GM21825 (cell line): ENCODE data around the gene BEST2.

Experiments
- ATAC-seq: cut with Tn5 transposase; IDR thresholded peaks from one replicate; pipeline ENCODE4 v1.9.1; 2021; ENCODE audit warnings: mild to moderate bottlenecking, moderate library complexity; ENCODE audit not compliant: unreplicated experiment

BEST2 gene

GRCh38 chr19:12727745-12728433 is 23.7 kb upstream of the BEST2 start:
- ATAC-seq: no peak

DNA sequence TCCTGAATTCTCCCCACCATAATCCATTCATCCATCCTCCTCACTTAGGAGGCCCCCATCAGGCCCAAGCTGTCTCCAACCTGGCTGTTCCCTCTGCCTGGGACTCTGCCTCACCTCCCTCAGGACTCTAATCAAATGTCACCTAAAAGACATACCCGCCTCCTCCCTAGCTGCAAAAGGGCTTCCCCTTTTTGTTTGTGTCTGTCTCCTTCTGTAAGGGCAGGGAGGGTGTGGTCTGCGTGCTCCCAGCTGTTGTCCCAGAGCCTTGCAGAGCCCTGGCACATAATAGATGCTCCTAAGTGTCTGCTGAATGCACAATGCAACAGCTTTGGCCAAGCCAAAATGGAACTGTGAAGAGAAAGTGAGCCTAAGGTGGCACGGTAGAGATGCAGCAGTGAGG is 21.5 kb upstream of the BEST2 start:
- no peak for ATAC-seq

DNA sequence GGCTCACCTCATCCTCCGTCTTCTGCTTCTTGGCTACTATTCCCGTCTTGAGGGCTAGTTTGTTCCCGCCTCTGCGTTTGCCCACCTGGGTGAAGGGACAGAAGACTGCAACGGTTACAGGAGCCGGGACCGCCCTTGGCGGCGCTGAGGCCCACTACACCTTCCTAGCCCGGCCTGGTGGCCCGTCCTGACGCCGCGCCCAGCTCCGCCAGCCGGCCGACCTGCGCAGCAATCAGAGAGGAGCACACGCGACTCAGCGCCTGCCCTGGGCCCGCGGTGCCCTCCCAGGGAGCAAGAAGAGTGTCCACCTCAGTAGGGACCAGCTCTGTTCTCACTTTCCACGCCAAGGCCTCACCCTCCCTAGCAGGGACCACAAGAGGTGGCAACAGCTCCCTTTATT is 20.3 kb upstream of the BEST2 start:
- no peak for ATAC-seq

- no peak for ATAC-seq
These were observed 18.0 kb upstream of the BEST2 start for GRCh38 chr19:12733369-12734214.

DNA sequence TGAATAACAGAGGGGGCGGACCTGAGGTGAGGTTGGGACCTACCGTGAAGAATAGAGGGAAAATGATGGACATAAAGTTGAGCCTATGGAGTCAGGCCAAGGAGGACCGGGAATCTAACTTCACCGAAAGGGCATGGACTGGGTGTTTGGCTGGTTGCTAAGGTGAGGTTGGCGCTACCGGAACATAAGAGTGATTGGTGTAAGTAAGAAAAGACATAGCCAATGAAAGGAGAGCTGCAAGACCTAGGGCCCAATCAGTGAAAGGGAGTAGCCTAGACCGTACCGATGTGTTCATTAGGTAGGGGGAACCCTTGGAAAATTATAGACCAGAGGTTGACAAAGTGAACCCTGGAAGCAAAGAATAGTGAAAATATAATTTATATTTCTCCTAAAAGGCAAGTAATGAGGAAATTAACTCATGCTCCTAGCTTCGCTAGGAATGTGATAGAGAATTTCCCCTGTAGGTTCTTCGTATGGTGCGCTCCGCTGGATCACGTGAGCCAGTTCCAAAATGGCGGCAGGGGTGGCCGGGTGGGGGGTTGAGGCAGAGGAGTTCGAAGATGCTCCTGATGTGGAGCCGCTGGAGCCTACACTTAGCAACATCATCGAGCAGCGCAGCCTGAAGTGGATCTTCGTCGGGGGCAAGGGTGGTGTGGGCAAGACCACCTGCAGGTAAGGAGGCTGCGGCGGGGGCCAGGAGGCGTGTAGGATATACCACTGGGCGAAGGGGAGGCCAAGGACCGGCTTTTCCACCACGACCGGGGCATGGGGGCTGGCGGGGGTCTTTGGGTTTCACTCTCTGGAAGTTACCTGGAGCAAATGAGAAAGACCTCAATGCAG is 14.4 kb upstream of the BEST2 start, which contains the start of gene GET3:
Gene GET3 (plus strand): TSS at position 503 of the 840 bp plus-strand sequence. CDS start 9 bp downstream, at position 512.
- ATAC-seq: peak; percentile 67

DNA sequence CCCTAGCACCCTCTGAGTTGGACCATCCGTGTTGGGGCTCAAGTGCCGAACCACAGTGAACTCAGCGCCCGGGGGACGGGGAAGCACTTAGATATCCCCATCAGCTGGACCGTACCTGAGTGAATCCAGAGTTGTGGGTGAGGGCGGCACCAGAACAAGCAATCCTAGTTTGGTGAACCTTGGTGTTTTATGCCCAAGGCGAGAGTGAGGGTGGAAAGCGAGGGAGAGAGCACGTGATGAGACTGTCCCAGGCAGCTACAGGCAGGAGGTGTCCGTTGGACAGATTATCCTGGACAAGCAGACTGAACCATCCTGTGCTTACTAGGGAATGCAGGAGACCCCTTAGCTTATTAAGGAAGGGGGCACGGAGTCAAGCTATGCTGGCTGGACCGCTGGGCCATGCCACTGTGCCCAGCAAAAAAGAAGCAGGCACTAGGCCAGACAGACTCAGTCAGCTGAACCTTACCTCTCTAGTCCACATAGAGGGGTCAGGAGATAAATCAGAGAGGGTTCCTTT is 13.7 kb upstream of the BEST2 start:
- no peak for ATAC-seq

DNA sequence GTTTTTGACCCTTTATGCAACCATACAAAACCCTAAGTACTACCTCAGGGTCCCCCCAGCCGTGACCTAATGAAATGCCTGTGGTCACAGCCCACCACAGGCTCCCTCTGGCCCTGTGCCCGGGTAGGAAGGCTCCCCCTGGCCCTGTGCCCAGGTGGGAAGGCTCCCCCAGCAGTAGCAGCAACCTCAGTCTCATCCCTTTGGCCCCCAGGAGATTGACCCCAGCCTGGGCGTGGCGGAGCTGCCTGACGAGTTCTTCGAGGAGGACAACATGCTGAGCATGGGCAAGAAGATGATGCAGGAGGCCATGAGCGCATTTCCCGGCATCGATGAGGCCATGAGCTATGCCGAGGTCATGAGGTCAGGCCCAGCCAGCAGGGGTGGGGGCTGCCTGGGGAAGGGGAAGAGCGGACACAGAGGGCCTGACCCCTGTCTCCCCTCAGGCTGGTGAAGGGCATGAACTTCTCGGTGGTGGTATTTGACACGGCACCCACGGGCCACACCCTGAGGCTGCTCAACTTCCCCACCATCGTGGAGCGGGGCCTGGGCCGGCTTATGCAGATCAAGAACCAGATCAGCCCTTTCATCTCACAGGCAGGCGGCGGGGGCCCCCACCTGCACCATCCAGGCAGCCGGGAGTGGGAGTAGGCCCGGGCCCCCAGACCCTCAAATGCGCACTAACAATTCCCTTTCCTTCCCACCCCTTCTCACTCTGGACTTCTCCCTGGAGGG is 6.3 kb upstream of the BEST2 start:
- ATAC-seq: no peak

- ATAC-seq: no peak
These were observed 3.1 kb upstream of the BEST2 start for GRCh38 chr19:12748489-12748888.

DNA sequence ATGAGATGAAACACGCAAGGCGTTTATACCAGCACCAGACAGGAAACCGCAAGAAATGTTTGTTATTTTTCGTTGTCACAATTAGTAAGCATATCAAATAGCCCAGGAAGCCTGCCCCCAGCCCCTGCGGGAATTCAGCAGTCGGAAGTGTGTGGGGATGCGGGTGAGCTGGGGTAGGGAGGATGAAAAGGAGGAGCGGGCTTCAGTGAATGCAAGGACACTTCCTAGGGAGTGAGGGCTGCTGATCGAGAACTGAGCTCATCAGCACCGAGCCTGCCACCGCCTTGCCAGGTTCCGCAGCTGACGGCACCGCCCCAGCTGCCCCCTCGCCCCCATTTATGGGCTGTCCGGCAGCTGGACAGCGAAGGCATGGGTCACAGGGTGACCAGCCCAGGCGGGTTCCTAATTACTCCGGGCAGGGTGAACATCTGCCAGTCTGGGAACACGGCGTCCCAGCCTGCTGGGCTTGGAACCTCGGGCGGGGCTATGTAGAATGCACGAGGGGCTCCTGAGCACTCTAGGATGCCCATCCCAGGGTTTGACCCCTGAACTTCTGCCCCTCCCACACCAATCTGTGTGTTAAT is 1.6 kb upstream of the BEST2 start:
- no peak for ATAC-seq

DNA sequence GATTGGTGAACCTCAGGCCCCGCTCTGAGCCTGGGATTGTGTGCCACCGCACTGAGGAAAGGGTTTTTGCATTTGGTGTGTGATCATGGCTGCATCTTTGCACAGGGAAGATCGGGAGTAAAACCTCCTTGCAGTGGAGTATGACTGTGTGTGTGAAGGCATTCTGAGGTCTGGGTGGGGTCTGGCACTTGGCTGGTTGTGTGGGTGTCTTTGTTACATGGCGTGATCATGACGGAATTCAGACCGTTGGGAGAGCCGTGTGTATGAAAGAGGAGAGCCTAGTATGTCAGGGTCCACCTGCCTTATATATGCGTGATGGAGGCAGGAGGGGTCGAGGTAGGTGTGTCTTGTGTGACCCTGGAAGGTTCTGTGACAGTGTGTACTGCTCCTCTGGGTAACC is 740 bp upstream of the BEST2 start:
- ATAC-seq: no peak

DNA sequence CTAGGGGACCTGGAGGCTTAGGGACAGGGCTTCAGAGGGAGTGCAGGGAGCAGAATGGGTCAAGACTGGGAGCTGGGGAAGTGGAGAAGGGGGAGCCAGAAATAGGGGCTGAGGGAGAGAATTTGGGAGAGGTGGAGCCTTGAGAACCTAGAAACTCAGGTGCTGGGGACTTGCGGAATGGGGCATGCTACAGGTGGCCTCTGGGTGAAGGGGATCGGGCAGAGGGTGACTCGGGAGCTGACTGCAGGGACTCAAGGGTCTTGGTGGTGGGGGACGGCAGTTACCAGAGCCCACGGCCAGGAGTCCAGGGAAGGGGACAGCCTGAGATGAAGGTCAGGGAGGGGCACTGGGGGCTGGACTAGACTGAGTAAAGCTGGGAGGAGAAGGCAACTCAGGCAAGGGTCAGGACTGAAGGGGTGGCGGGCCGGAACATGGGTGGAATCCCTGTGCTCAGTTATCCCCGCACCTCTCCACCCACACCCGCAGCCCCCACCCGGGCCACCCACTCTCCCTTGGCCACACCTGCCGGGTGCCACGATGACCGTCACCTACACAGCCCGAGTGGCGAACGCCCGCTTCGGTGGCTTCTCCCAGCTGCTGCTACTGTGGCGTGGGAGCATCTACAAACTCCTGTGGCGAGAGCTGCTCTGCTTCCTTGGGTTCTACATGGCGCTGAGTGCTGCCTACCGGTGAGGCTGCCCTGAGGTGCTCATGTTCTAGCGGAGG is 628 bp downstream of the BEST2 start:
- no peak for ATAC-seq

GRCh38 chr19:12754465-12755196 is 3.0 kb downstream of the BEST2 start:
- no peak for ATAC-seq

DNA sequence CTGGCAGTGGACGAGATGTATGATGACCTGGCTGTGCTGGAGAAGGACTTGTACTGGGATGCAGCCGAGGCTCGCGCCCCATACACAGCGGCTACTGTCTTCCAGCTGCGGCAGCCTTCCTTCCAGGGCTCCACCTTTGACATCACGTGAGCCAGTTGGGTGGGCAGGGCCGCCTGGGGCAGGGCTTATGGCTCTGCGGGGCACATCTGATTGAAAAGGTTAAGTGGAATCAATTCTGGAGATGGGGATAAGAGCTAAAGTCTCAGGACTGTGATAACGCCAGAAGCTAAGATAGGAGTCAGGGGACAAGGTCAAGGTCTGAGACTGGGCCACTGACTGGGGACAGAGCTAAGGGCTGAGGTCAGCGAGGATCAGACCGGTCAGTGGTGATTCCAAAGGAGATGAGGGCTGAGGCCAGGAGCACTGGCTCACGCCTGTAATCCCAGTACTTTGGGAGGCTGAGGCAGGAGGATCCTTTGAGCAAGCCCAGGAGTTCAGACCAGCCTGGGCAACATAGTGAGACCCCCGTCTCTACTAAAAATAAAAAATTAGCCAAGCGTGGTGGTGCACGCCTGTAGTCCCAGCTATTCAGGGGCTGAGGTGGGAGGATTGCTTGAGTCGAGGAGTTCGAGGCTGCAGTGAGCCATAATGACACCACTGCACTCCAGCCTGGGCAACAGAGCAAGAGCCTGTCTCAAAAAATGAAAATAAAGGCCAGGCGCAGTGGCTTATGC is 4.7 kb downstream of the BEST2 start:
- no peak for ATAC-seq

DNA sequence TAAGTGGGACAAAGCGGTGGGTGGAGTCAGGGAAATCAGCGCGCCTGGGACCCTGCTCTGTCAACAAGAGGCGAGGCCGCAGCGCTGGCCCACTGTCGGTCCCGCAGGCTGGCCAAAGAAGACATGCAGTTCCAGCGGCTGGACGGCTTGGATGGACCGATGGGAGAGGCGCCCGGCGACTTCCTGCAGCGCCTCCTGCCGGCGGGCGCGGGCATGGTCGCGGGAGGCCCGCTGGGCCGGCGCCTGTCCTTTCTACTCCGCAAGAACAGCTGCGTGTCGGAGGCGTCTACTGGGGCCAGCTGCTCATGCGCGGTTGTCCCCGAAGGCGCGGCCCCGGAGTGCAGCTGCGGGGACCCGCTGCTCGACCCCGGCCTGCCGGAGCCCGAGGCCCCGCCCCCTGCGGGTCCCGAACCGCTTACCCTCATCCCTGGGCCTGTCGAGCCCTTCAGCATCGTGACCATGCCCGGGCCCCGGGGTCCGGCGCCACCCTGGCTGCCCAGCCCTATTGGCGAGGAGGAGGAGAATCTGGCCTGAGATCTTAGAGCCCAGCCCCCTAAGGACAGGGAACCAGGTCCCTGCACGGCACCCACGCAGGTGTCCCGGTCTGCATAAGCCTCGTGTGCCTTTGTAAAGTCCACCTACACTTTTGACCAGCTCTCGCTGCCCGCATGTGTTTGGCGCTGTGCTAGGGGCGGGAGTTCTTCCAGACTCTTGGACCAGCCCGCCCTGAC is 6.1 kb downstream of the BEST2 start:
- no peak for ATAC-seq

GRCh38 chr19:12759686-12760085 is 8.1 kb downstream of the BEST2 start:
- ATAC-seq: no peak

DNA sequence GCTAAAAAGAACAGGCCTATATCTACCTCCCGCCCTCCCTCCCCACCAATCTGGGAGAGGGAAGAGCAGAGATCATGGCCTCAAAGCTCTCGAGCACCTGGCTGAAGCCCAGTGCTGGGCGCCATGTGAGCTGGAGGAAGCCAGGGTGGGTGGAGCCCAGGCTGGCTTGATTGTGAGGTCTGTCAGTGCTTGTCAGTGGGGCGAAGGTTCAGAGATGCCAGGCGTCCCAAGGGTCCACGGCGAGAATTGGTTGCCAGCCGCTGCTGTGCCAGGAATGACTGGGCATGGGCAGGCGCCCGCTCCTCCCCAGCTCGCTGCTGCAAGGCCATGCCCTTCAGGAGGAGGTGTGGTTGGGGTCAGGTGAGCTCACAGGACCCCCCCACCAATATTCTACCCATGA is 11.5 kb downstream of the BEST2 start:
- no peak for ATAC-seq

- ATAC-seq: no peak
These were observed 13.1 kb downstream of the BEST2 start for GRCh38 chr19:12764698-12765097.
